Measurements from ENCODE around the gene ADM. TPM values are rescaled to one million over a fixed set of nuclear protein-coding genes. Genes with fewer than 3 reads are reported as not detected.

ADM gene
- total and polyA plus RNA-seq, 2 donors from 2014 or later = 14.4 to 80.9 TPM

- Histone ChIP-seq H3K9ac (ENCODE audit: low read length in 3 of 3) (peak overlapping the region in 1 of 3 donors; percentile 15), H3K4me1 (ENCODE audit: control insufficient read depth in 2 of 3, insufficient read depth in 2 of 3, low read depth in 1 of 3, low read length in 3 of 3) (peaks cover 0 to 24% (median 14%) of the 10 kb centered on the region in 3 donors), H3K9me3 (ENCODE audit: control insufficient read depth in 2 of 3, insufficient read depth in 1 of 3, low read length in 3 of 3) (no peaks in the 10 kb centered on the region), H3K4me3 (ENCODE audit: low read length in 3 of 3) (no peak overlapping the region), H3K27me3 (ENCODE audit: control insufficient read depth, insufficient read depth, low read length) (no peaks in the 10 kb centered on the region), H3K36me3 (ENCODE audit: control insufficient read depth in 2 of 3, insufficient read depth in 3 of 3, low read length in 3 of 3) (no peaks in the 10 kb centered on the region), H3K27ac (ENCODE audit: low read depth in 2 of 2, low read length in 2 of 2) (no peak overlapping the region)
- TF ChIP-seq CTCF (IDR thresholded peaks at IDR 0.05; ENCODE audit: borderline replicate concordance, extremely low read depth, insufficient read depth) = no peak
- DNase-seq (no peak), FAIRE-seq (no peak)
- intact Hi-C loops (cut with DNase I) = loop anchor here (10.0 kb wide), 1 partner anchor 554 kb away; no protein-coding TSS in a partner anchor
These were observed 13.6 kb downstream of the ADM start for GRCh38 chr11:10318527-10318802.

- Histone ChIP-seq H3K36me3 (ENCODE audit: control insufficient read depth in 2 of 3, insufficient read depth in 3 of 3, low read length in 3 of 3) (no peaks in the 10 kb centered on the region), H3K4me3 (ENCODE audit: low read length in 3 of 3) (no peak overlapping the region), H3K27me3 (ENCODE audit: control insufficient read depth, insufficient read depth, low read length) (no peaks in the 10 kb centered on the region), H3K9me3 (ENCODE audit: control insufficient read depth in 2 of 3, insufficient read depth in 1 of 3, low read length in 3 of 3) (no peaks in the 10 kb centered on the region), H3K4me1 (ENCODE audit: control insufficient read depth in 2 of 3, insufficient read depth in 2 of 3, low read depth in 1 of 3, low read length in 3 of 3) (peaks cover 0 to 26% (median 14%) of the 10 kb centered on the region in 3 donors), H3K9ac (ENCODE audit: low read length in 3 of 3) (no peak overlapping the region), H3K27ac (ENCODE audit: low read depth in 2 of 2, low read length in 2 of 2) (no peak overlapping the region)
- TF ChIP-seq CTCF (IDR thresholded peaks at IDR 0.05; ENCODE audit: borderline replicate concordance, extremely low read depth, insufficient read depth) = no peak
- intact Hi-C loops (cut with DNase I) = loop anchor here (10.0 kb wide), 1 partner anchor 555 kb away; no protein-coding TSS in a partner anchor
- DNase-seq = no peak
- FAIRE-seq = no peak
These were observed 15.1 kb downstream of the ADM start for GRCh38 chr11:10319702-10320558.

- Histone ChIP-seq H3K9me3 (ENCODE audit: control insufficient read depth in 2 of 3, insufficient read depth in 1 of 3, low read length in 3 of 3) (no peaks in the 10 kb centered on the region), H3K27me3 (ENCODE audit: control insufficient read depth, insufficient read depth, low read length) (no peaks in the 10 kb centered on the region), H3K4me3 (ENCODE audit: low read length in 3 of 3) (no peak overlapping the region), H3K9ac (ENCODE audit: low read length in 3 of 3) (no peak overlapping the region), H3K27ac (ENCODE audit: low read depth in 2 of 2, low read length in 2 of 2) (no peak overlapping the region), H3K36me3 (ENCODE audit: control insufficient read depth in 2 of 3, insufficient read depth in 3 of 3, low read length in 3 of 3) (no peaks in the 10 kb centered on the region), H3K4me1 (ENCODE audit: control insufficient read depth in 2 of 3, insufficient read depth in 2 of 3, low read depth in 1 of 3, low read length in 3 of 3) (peaks cover 0 to 26% (median 18%) of the 10 kb centered on the region in 3 donors)
- DNase-seq (no peak), FAIRE-seq (no peak)
- no peak for TF ChIP-seq CTCF (IDR thresholded peaks at IDR 0.05; ENCODE audit: borderline replicate concordance, extremely low read depth, insufficient read depth)
- intact Hi-C loops (cut with DNase I) = no loop called here
These were observed 16.0 kb downstream of the ADM start for GRCh38 chr11:10320736-10321465.

Measured in kidney (tissue), 14 donors.